ENCODE results near the gene TSSC4. TPM values are rescaled to one million over a fixed set of nuclear protein-coding genes. Genes with fewer than 3 reads are reported as not detected.

TSSC4 gene
- total RNA-seq, 3 donors from 2014 or later (not counting 1 experiment from before 2014, with no cell fraction given): 52.8 to 67.9 (median 59.3) TPM

DNA sequence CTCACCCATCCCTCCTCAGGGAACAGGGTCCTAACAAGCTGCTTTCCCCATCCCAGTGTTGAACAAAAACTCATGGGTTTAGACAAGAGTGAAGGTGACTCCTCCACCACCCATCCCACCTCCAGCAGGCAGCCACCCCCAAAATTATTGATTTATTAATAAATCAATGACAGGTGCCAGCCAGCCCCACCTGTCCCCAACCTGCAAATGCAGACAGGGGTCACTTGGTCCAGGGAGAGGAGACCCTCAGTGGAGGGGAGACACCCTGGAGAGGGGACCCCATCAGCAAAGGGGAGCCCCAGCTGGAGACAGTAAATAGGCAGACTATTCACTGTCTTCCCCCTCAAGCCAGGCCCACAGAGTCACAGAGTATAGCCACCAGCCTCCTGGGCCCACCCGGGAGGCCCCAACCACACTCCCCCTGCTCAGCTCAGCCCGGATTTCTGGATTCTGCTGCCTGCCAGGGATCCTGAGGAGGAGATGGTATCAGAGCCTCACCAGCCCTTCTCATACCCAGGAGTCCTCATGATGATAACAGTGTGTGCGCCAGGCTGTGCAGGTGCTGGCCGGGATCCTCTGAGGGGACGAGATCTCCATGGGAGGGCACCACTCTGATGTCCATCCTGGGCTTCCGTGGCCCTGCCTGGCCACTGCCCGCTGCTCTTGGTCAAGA lies 32.2 kb upstream of the TSSC4 start:
- Histone ChIP-seq H3K4me1 (ENCODE audit: control insufficient read depth, insufficient read depth, low read length) (no peaks in the 10 kb centered on the region), H3K36me3 (ENCODE audit: control insufficient read depth, insufficient read depth, low read length) (no peaks in the 10 kb centered on the region), H3K9me3 (ENCODE audit: control insufficient read depth, insufficient read depth, low read length) (no peaks in the 10 kb centered on the region), H3K27me3 (ENCODE audit: control insufficient read depth, insufficient read depth, low read length) (no peaks in the 10 kb centered on the region), H3K27ac (ENCODE audit: low read length) (no peak overlapping the region), H3K4me3 (ENCODE audit: low read length) (no peak overlapping the region)
- WGBS (ENCODE audit: insufficient coverage): 89% methylated on average over 7 of the region's 7 CpGs
- DNase-seq (no peak), ATAC-seq (no peak)
- no peaks in the 10 kb centered on the region for H3K36me3 Mint-ChIP-seq
- H3K27me3 Mint-ChIP-seq (ENCODE audit: low read depth in 2 of 2): peaks cover 0 to 13% of the 10 kb centered on the region in 2 donors
- no peak overlapping the region for H3K27ac Mint-ChIP-seq
- TF ChIP-seq, protein P1, sequence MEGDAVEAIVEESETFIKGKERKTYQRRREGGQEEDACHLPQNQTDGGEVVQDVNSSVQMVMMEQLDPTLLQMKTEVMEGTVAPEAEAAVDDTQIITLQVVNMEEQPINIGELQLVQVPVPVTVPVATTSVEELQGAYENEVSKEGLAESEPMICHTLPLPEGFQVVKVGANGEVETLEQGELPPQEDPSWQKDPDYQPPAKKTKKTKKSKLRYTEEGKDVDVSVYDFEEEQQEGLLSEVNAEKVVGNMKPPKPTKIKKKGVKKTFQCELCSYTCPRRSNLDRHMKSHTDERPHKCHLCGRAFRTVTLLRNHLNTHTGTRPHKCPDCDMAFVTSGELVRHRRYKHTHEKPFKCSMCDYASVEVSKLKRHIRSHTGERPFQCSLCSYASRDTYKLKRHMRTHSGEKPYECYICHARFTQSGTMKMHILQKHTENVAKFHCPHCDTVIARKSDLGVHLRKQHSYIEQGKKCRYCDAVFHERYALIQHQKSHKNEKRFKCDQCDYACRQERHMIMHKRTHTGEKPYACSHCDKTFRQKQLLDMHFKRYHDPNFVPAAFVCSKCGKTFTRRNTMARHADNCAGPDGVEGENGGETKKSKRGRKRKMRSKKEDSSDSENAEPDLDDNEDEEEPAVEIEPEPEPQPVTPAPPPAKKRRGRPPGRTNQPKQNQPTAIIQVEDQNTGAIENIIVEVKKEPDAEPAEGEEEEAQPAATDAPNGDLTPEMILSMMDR (IDR thresholded peaks at IDR 0.05): no peak
- intact Hi-C loops (cut with micrococcal nuclease): no loop called here
- H3K4me1 Mint-ChIP-seq: peaks cover 0 to 4% of the 10 kb centered on the region in 2 donors
- H3K4me3 Mint-ChIP-seq: no peak overlapping the region
- no peaks in the 10 kb centered on the region for H3K9me3 Mint-ChIP-seq

DNA sequence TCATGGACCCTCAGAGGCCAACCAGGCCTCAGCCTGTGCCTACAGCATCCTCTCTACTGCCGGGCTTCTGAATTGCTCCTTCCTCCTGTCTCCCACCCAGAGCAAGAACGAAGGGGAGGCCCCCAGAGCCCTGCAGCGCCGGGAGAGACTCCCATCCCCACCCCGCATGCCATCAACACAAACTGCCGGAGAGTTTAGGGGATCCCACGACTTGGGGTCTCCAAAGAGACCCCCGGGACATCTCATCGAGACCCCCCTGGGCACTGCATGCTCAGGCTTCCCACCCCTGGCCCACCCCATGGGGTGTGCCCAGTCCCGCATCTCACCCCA lies 31.7 kb upstream of the TSSC4 start:
- DNase-seq (no peak), ATAC-seq (no peak)
- no peaks in the 10 kb centered on the region for H3K27me3 ChIP-seq (ENCODE audit: control insufficient read depth, insufficient read depth, low read length)
- H3K4me3 Mint-ChIP-seq: no peak overlapping the region
- no peak overlapping the region for H3K27ac ChIP-seq (ENCODE audit: low read length)
- H3K9me3 ChIP-seq (ENCODE audit: control insufficient read depth, insufficient read depth, low read length): no peaks in the 10 kb centered on the region
- no peak overlapping the region for H3K27ac Mint-ChIP-seq
- no peaks in the 10 kb centered on the region for H3K9me3 Mint-ChIP-seq
- TF ChIP-seq, protein P1 (IDR thresholded peaks at IDR 0.05): no peak
- H3K36me3 Mint-ChIP-seq: no peaks in the 10 kb centered on the region
- peaks cover 0 to 4% of the 10 kb centered on the region in 2 donors for H3K4me1 Mint-ChIP-seq
- no peaks in the 10 kb centered on the region for H3K36me3 ChIP-seq (ENCODE audit: control insufficient read depth, insufficient read depth, low read length)
- no peak overlapping the region for H3K4me3 ChIP-seq (ENCODE audit: low read length)
- peaks cover 0 to 8% of the 10 kb centered on the region in 2 donors for H3K27me3 Mint-ChIP-seq (ENCODE audit: low read depth in 2 of 2)
- H3K4me1 ChIP-seq (ENCODE audit: control insufficient read depth, insufficient read depth, low read length): no peaks in the 10 kb centered on the region
- WGBS (ENCODE audit: insufficient coverage): 91% methylated on average over 10 of the region's 10 CpGs
- intact Hi-C loops (cut with micrococcal nuclease): no loop called here

DNA sequence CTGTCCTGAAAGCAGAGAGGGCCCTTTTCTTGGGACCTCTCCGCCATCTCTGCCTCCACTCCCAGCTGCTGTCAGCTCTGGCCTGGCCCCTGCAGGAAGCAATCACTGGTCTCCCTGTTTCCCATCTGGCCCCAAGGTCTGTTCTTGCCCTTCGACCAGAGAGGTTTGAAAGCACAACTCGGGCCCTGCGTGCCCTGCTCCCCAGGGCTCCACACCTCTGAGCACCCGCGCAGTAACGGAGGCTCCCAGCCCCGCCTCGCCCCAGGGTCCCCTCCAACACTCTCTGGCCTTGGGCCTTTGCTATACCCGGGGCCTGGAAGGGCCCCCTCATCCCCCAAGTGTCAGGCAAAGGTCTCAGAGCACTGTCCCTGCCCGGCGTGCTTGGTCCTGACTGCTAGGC lies 31.2 kb upstream of the TSSC4 start:
- Histone ChIP-seq H3K9me3 (ENCODE audit: control insufficient read depth, insufficient read depth, low read length) (no peaks in the 10 kb centered on the region), H3K4me1 (ENCODE audit: control insufficient read depth, insufficient read depth, low read length) (no peaks in the 10 kb centered on the region), H3K27ac (ENCODE audit: low read length) (no peak overlapping the region), H3K36me3 (ENCODE audit: control insufficient read depth, insufficient read depth, low read length) (no peaks in the 10 kb centered on the region), H3K4me3 (ENCODE audit: low read length) (no peak overlapping the region), H3K27me3 (ENCODE audit: control insufficient read depth, insufficient read depth, low read length) (no peaks in the 10 kb centered on the region)
- intact Hi-C loops (cut with micrococcal nuclease): no loop called here
- Mint-ChIP-seq H3K4me1 (peaks cover 0 to 4% of the 10 kb centered on the region in 2 donors), H3K4me3 (no peak overlapping the region), H3K9me3 (no peaks in the 10 kb centered on the region), H3K27ac (no peak overlapping the region), H3K27me3 (ENCODE audit: low read depth in 2 of 2) (peaks cover 0 to 7% of the 10 kb centered on the region in 2 donors), H3K36me3 (no peaks in the 10 kb centered on the region)
- DNase-seq (no peak), ATAC-seq (no peak)
- 94% methylated on average over 12 of the region's 12 CpGs for WGBS (ENCODE audit: insufficient coverage)
- TF ChIP-seq, protein P1 (IDR thresholded peaks at IDR 0.05): no peak

DNA sequence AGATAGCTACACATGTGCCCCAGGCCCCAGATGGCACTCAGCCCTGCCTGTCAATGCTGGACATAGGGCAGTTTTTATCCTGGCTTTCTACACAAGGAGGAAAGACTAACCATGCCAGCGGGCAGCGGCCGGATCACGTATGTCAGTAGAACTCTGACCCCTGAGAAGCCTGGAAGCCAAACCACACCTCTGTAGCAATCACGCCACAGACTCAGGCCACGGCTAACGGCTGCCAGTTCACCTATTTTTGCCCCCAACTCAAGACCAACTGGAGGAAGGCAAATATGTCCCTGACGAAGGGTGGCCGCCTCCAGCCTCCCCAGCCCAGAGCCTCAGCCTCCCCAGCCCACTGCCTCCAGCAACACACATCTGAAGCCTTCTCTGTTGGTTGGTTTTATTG lies 30.7 kb upstream of the TSSC4 start:
- H3K4me3 ChIP-seq (ENCODE audit: low read length): no peak overlapping the region
- H3K36me3 Mint-ChIP-seq: no peaks in the 10 kb centered on the region
- H3K27me3 Mint-ChIP-seq (ENCODE audit: low read depth in 2 of 2): peaks cover 0 to 7% of the 10 kb centered on the region in 2 donors
- no peaks in the 10 kb centered on the region for H3K36me3 ChIP-seq (ENCODE audit: control insufficient read depth, insufficient read depth, low read length)
- TF ChIP-seq, protein P1 (IDR thresholded peaks at IDR 0.05): no peak
- DNase-seq (no peak), ATAC-seq (no peak)
- intact Hi-C loops (cut with micrococcal nuclease): no loop called here
- H3K27ac Mint-ChIP-seq: no peak overlapping the region
- peaks cover 0 to under 1% of the 10 kb centered on the region in 2 donors for H3K4me1 Mint-ChIP-seq
- no peaks in the 10 kb centered on the region for H3K9me3 Mint-ChIP-seq
- H3K27me3 ChIP-seq (ENCODE audit: control insufficient read depth, insufficient read depth, low read length): no peaks in the 10 kb centered on the region
- H3K27ac ChIP-seq (ENCODE audit: low read length): no peak overlapping the region
- WGBS (ENCODE audit: insufficient coverage): 87% methylated on average over 8 of the region's 9 CpGs
- no peak overlapping the region for H3K4me3 Mint-ChIP-seq
- no peaks in the 10 kb centered on the region for H3K4me1 ChIP-seq (ENCODE audit: control insufficient read depth, insufficient read depth, low read length)
- H3K9me3 ChIP-seq (ENCODE audit: control insufficient read depth, insufficient read depth, low read length): no peaks in the 10 kb centered on the region

Data from natural killer cell (primary cell).